Measurements from ENCODE around the gene CRACDL. TPM values are rescaled to one million over a fixed set of nuclear protein-coding genes. Genes with fewer than 3 reads are reported as not detected.
"Not testable (repeated sequence)": the region's sequence is repeated elsewhere in the genome, so short reads cannot be mapped to it uniquely, and the experiment has no call there.

The CRACDL gene
- total RNA-seq, 1 experiment from 2014 or later, result 2.4 TPM

DNA sequence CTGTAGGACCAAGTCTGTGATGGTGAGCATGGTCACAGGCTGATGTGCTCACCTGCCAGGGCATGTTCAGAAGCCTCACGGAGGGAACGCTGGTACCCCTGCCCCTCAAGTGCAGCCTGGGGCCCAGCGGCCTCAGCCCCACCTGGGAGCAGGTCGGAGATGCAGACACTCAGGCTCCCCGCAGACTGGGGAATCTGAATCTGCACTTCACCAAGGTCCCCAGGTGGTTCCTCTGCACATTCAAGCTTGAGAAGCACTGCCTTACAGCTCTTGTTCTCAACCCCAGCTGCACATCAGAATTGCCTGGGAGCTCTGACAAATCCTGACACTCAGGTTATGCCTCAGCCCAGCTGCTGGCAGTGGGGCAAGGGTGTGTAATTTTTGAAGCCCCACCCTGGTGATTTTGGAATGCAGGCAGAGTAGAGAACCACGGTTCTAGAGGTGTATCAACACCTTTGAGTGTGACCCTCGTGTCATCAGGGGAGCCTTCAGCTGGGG, 54.8 kb downstream of the CRACDL start:
- ChIA-PET CTCF (no interaction called here), POLR2A (no interaction called here)
- BruUV-seq (replicated peaks), result no TSS peak
- Histone ChIP-seq H3K9me3 (ENCODE audit: control insufficient read depth, insufficient read depth, low read depth, low read length) (no peaks in the 10 kb centered on the region), H3K36me3 (ENCODE audit: control insufficient read depth, insufficient read depth, low read length) (no peaks in the 10 kb centered on the region), H3K4me3 (ENCODE audit: low read depth in 2 of 2, low read length in 2 of 2) (no peak overlapping the region), H3K4me1 (ENCODE audit: control insufficient read depth, insufficient read depth, low read length) (no peaks in the 10 kb centered on the region), H3K27me3 (ENCODE audit: control insufficient read depth, insufficient read depth, low read length) (no peaks in the 10 kb centered on the region), H3K27ac (ENCODE audit: low read length) (no peak overlapping the region)
- DNase-seq (ENCODE audit: low read depth, low spot score) (no peak), ATAC-seq (no peak)
- TF ChIP-seq, protein P1, sequence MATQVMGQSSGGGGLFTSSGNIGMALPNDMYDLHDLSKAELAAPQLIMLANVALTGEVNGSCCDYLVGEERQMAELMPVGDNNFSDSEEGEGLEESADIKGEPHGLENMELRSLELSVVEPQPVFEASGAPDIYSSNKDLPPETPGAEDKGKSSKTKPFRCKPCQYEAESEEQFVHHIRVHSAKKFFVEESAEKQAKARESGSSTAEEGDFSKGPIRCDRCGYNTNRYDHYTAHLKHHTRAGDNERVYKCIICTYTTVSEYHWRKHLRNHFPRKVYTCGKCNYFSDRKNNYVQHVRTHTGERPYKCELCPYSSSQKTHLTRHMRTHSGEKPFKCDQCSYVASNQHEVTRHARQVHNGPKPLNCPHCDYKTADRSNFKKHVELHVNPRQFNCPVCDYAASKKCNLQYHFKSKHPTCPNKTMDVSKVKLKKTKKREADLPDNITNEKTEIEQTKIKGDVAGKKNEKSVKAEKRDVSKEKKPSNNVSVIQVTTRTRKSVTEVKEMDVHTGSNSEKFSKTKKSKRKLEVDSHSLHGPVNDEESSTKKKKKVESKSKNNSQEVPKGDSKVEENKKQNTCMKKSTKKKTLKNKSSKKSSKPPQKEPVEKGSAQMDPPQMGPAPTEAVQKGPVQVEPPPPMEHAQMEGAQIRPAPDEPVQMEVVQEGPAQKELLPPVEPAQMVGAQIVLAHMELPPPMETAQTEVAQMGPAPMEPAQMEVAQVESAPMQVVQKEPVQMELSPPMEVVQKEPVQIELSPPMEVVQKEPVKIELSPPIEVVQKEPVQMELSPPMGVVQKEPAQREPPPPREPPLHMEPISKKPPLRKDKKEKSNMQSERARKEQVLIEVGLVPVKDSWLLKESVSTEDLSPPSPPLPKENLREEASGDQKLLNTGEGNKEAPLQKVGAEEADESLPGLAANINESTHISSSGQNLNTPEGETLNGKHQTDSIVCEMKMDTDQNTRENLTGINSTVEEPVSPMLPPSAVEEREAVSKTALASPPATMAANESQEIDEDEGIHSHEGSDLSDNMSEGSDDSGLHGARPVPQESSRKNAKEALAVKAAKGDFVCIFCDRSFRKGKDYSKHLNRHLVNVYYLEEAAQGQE (IDR thresholded peaks at IDR 0.05; ENCODE audit: insufficient read depth in 1 of 2, low read depth in 2 of 2, low read length in 1 of 2), result no peak
- intact Hi-C loops (cut with micrococcal nuclease; ENCODE audit: unreplicated experiment) (no loop called here), in situ Hi-C loops (cut with HindIII; ENCODE audit: low pct_unique_long_range_greater_than_20kb, low sequenced_read_pairs) (no loop called here)

DNA sequence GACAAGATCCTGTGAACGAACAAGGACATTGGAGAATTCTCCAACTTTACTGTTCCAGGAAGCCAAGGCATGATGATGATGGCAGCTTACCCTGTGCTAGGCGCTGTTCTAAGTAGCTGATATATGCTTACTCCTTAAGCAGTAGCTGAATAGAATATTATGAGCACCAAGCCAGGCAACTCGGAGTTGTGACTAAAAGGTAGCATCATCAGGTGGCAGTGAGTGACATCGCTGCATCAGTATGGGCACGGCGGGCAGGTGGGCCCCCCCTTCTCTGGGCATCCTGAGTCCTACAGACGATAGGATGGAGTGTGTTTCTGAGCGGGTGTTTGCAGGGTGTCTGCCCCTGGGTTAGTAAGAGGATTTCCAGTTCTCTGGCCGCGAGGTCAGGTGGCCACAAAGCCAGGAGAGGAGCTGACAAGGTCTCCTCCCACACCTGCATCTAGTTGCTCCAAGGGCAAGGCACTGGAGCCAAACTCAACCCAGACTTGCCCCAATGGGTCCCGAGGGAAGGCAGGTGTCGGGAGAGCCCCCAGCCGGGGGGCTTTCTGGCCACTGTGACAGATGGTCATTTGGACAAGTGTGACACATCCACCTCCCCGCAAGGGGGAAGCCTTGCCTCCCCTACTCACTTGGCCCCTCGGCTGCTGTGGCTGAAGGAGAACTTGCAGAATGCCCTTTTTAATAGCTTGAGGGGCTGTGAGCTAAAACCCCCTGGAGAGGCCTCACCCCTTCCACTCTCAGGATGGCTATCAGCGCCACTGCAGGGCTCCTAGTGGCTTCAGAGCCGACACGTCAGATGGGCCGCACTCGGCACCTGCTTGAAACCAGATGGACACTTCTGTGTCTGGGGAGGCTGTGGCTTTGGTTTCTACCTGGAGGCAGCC, 55.5 kb downstream of the CRACDL start:
- no TSS peak for BruUV-seq (replicated peaks)
- intact Hi-C loops (cut with micrococcal nuclease; ENCODE audit: unreplicated experiment), result no loop called here
- no peak for ATAC-seq
- Histone ChIP-seq H3K4me3 (ENCODE audit: low read depth in 2 of 2, low read length in 2 of 2) (no peak overlapping the region), H3K27ac (ENCODE audit: low read length) (no peak overlapping the region), H3K36me3 (ENCODE audit: control insufficient read depth, insufficient read depth, low read length) (no peaks in the 10 kb centered on the region), H3K4me1 (ENCODE audit: control insufficient read depth, insufficient read depth, low read length) (no peaks in the 10 kb centered on the region), H3K27me3 (ENCODE audit: control insufficient read depth, insufficient read depth, low read length) (no peaks in the 10 kb centered on the region), H3K9me3 (ENCODE audit: control insufficient read depth, insufficient read depth, low read depth, low read length) (no peaks in the 10 kb centered on the region)
- DNase-seq (ENCODE audit: low read depth, low spot score), result no peak
- TF ChIP-seq, protein P1 (IDR thresholded peaks at IDR 0.05; ENCODE audit: insufficient read depth in 1 of 2, low read depth in 2 of 2, low read length in 1 of 2), result no peak
- TF ChIP-seq TCF7L2 (IDR thresholded peaks at IDR 0.05; ENCODE audit: low read depth, low read length) (no peak), SIN3A (IDR thresholded peaks at IDR 0.05; ENCODE audit: borderline replicate concordance, insufficient read depth, low read depth, low read length) (no peak), POLR2AphosphoS5 (IDR thresholded peaks at IDR 0.05; ENCODE audit: low read depth, low read length) (no peak)
- TF ChIP-seq, protein P2, sequence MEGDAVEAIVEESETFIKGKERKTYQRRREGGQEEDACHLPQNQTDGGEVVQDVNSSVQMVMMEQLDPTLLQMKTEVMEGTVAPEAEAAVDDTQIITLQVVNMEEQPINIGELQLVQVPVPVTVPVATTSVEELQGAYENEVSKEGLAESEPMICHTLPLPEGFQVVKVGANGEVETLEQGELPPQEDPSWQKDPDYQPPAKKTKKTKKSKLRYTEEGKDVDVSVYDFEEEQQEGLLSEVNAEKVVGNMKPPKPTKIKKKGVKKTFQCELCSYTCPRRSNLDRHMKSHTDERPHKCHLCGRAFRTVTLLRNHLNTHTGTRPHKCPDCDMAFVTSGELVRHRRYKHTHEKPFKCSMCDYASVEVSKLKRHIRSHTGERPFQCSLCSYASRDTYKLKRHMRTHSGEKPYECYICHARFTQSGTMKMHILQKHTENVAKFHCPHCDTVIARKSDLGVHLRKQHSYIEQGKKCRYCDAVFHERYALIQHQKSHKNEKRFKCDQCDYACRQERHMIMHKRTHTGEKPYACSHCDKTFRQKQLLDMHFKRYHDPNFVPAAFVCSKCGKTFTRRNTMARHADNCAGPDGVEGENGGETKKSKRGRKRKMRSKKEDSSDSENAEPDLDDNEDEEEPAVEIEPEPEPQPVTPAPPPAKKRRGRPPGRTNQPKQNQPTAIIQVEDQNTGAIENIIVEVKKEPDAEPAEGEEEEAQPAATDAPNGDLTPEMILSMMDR (IDR thresholded peaks at IDR 0.05), result no peak
- in situ Hi-C loops (cut with HindIII; ENCODE audit: low pct_unique_long_range_greater_than_20kb, low sequenced_read_pairs), result no loop called here
- ChIA-PET CTCF (no interaction called here), POLR2A (no interaction called here)

DNA sequence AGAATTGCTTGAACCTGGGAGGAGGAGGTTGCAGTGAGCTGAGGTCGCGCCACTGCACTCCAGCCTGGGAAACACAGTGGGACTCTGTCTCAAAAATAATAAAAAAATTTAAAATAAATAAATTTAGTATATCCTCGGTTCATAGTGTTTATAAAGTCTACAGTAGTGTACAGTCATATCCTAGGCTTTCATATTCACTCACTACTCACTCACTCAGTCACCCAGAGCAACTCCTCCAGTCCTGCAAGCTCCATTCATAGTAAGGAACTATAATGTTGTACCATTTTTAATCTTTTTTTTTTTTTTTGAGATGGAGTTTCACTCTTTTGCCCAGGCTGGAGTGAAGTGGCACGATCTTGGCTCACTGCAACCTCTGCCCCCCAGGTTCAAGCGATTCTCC, 58.4 kb downstream of the CRACDL start:
- ATAC-seq; in situ Hi-C loops (cut with HindIII; ENCODE audit: low pct_unique_long_range_greater_than_20kb, low sequenced_read_pairs): not testable (repeated sequence)

More for the DNA sequence above, 58.4 kb downstream of the CRACDL start:
- BruUV-seq (replicated peaks); intact Hi-C loops (cut with micrococcal nuclease; ENCODE audit: unreplicated experiment); POLR2A ChIA-PET; H3K27me3 ChIP-seq (ENCODE audit: control insufficient read depth, insufficient read depth, low read length); H3K4me1 ChIP-seq (ENCODE audit: control insufficient read depth, insufficient read depth, low read length); H3K9me3 ChIP-seq (ENCODE audit: control insufficient read depth, insufficient read depth, low read depth, low read length); H3K4me3 ChIP-seq (ENCODE audit: low read depth in 2 of 2, low read length in 2 of 2); DNase-seq (ENCODE audit: low read depth, low spot score); H3K36me3 ChIP-seq (ENCODE audit: control insufficient read depth, insufficient read depth, low read length); H3K27ac ChIP-seq (ENCODE audit: low read length): not testable (repeated sequence)
- CTCF ChIA-PET, result interaction anchor here (0.7 kb wide), 1 partner anchor 55 kb away, joined by 6 read pairs; no protein-coding TSS in a partner anchor

All from Panc1 (cell line).